GM19193 (cell line): Measurements from ENCODE around the gene THRAP3.
A peak's percentile ranks its signal among the peaks of the same experiment; 100 is the strongest.

Source experiments
- POLR2A ChIP-seq: IDR thresholded peaks from 4 replicates; pipeline ENCODE4 v1.6.1; 2011; ENCODE audit not compliant: insufficient read depth, insufficient read length; ENCODE audit errors: extremely low read depth

The THRAP3 gene

DNA sequence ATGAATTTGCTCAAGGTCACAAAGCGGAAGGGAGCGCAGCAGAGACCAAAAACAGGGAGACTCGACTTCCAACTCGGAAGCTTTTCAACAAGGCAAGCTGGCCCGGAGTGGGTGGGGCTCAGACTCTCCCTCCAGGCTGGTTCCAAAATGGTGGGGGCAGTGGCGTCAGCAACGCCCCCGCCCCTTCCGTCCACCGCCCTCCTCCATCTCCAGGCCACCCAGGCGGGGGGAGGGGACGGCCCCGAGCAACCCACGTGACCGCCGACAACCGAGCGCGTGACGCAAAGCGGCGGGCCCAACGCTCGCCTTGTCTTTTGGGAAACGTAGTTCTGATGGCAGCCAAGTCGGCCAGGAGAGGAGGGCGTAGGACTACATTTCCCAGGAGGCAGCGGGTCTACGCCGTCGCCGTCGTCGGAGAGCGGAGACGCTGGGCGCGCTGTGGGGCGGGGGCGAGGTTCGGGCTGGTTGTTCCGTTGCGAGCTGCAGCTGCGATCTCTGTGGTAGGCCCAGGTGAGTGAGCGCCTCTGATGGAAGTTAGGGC, at the start of gene THRAP3:
THRAP3 (plus strand) TSS at position 448 of the 541 bp plus-strand sequence. CDS start 58,121 bp downstream, outside the sequence.
- TF ChIP-seq POLR2A, result peak; percentile 87

- TF ChIP-seq POLR2A, result no peak
These were observed 49.5 kb upstream of the THRAP3 start for GRCh38 chr1:36174713-36175112.

- TF ChIP-seq POLR2A, result no peak
These were observed 48.8 kb upstream of the THRAP3 start for GRCh38 chr1:36175137-36176095.

- no peak for TF ChIP-seq POLR2A
These were observed 47.9 kb upstream of the THRAP3 start for GRCh38 chr1:36176106-36176949.

GRCh38 chr1:36177589-36178431, 46.4 kb upstream of the THRAP3 start:
- no peak for TF ChIP-seq POLR2A

GRCh38 chr1:36178471-36179219, 45.6 kb upstream of the THRAP3 start:
- TF ChIP-seq POLR2A, result no peak

DNA sequence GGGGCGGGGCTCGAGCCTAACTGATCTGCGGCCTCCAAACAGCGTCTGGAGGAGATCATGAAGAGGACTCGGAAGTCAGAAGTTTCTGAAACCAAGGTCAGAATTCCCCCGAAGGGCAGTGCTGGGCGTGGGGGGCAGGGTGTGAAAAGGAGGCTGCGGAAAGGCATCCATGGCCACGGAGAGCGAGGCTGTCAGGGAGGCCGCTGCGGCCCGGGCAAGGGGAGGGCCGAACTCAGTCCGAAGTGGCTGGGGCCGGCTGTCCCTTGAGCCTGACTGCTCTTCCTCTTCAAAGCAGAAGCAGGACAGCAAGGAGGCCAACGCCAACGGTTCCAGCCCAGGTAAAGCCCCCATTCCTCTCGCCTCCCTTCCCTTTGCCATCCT, 45.0 kb upstream of the THRAP3 start:
- no peak for TF ChIP-seq POLR2A

- no peak for TF ChIP-seq POLR2A
These were observed 41.5 kb upstream of the THRAP3 start for GRCh38 chr1:36182734-36183133.

DNA sequence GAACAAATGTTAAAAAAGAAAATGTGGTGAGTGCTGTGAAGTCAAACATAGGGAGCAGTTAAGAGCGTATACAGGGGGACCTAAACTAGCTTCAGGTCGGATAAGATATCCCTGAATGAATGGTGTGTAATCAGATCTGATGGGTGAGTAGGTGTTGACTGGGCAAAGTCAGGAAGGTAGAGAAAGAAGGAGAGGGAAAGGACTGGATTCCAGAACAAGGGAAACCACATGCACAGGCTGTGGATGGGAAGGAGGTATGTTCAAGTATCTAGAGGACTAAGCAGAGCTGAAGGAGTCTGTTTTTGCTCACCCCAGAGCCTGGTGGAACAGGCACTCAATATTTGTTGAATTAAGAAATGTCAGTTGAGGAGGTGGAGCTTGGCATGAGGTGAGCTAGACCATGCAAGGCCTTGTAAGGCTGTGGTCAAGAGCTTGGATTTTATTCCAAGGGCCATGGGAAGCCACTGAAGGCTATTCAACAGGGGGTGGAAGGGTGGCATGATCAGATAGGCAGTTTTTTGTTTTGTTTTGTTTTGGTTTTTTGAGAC, 40.9 kb upstream of the THRAP3 start:
- no peak for TF ChIP-seq POLR2A

DNA sequence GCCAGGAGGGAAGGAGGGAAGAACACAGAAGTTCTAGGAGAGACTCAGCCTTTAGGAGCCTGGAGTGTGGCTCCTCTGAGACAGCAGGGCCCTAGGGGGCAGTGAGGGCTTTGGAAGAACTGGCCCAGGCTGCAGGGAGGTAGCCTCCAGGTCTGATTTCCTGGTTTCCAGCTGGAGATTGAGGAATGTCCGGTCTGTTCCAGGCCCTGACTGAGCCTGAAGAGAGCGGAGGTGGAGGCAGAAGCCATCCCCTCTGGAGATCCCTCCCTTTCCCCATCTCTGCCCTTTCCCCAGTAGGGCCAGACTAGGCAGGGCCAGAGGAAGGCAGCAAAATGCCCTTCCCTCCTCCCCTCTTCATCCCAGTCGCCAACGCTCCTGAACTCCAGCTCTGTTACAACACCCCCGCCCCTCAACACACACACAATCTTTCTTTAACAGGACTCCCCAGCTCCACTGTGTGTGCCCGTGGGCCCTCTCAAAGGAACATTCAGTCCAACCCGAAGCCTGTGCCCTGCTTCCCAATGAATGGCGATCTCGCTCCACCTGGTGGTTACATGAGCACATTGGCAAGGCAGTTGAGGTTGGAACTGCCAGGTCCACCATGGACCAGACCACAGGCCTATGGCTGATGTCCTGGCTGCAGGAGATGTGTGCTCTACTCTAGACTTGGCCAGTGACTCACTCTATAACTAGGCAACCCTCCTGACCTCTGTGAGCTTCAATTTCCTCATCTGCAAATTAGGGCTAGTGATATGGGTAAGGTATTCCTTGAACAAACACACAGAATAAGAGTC, 36.2 kb upstream of the THRAP3 start:
- TF ChIP-seq POLR2A, result no peak

GRCh38 chr1:36198641-36199040, 25.6 kb upstream of the THRAP3 start:
- no peak for TF ChIP-seq POLR2A

GRCh38 chr1:36199934-36200741, 24.1 kb upstream of the THRAP3 start:
- no peak for TF ChIP-seq POLR2A
